WERI-Rb-1 (cell line): Measurements from ENCODE around the gene KHSRP.

Experiments
- DNase-seq: peaks from one replicate; pipeline ENCODE4 v3.0.0-alpha.2; 2020
- H3K27ac ChIP-seq: fragments of 250-450 bp; sonication (Bioruptor Pico); 2 replicates; pipeline ENCODE4 v1.5.1; 2020; ENCODE audit warnings: mild to moderate bottlenecking, moderate library complexity
- H3K27me3 ChIP-seq: fragments of 250-450 bp; sonication (Bioruptor Pico); 2 replicates; pipeline ENCODE4 v1.5.1; 2021; ENCODE audit warnings: mild to moderate bottlenecking, low read depth, moderate library complexity; ENCODE audit not compliant: insufficient read depth, severe bottlenecking
- H3K36me3 ChIP-seq: fragments of 250-450 bp; sonication (Bioruptor Pico); 2 replicates; pipeline ENCODE4 v1.5.1; 2020; ENCODE audit warnings: mild to moderate bottlenecking, moderate library complexity
- H3K4me3 ChIP-seq: 2 replicates; pipeline ENCODE4 v1.5.1; 2011; ENCODE audit warnings: low read depth, mild to moderate bottlenecking, control low read depth, low read length
- H3K9me3 ChIP-seq: fragments of 250-450 bp; sonication (Bioruptor Pico); 2 replicates; pipeline ENCODE4 v1.5.1; 2021; ENCODE audit warnings: mild to moderate bottlenecking, moderate library complexity; ENCODE audit not compliant: severe bottlenecking
- TF ChIP-seq, protein P1 (sequence below): IDR thresholded peaks from 2 replicates; pipeline ENCODE4 v1.5.1; 2011; ENCODE audit warnings: low read depth, mild to moderate bottlenecking, control low read depth, inconsistent platforms, low read length

Gene KHSRP

DNA sequence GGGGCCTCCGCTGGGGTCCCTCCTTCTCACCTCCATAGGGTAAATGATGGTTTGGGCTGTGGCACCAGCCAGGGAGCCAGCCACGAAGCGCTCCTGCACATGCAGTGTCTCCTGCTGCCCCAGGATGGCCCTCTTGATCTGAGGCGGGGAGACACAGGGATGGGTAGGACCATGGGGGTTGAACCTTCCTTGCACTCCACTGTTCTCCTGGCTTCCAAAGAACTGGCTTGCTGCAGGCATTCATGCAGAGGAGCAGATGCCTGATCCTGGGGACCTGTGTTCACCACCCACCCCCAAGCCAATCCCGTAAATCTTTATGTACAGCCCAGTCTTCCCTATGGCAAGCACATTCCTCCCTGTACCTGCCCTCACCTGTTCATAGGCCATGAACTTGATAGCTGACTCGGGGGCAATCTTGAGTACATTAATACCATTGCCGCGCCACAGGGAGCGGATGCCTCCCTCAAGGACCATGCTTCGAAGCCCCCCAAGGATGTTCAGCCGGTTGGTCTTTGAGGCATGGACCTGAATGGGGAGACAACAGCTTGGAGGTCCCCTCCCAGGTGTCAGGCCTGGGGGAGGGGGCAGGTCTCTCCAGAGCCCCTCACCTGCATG, 29.4 kb upstream of the KHSRP start:
- peaks cover 34% of the 10 kb centered on the region for H3K36me3 ChIP-seq
- DNase-seq, result no peak
- H3K9me3 ChIP-seq, result peaks cover 11% of the 10 kb centered on the region
- no peak overlapping the region for H3K27ac ChIP-seq
- no peaks in the 10 kb centered on the region for H3K27me3 ChIP-seq
- TF ChIP-seq, protein P1, sequence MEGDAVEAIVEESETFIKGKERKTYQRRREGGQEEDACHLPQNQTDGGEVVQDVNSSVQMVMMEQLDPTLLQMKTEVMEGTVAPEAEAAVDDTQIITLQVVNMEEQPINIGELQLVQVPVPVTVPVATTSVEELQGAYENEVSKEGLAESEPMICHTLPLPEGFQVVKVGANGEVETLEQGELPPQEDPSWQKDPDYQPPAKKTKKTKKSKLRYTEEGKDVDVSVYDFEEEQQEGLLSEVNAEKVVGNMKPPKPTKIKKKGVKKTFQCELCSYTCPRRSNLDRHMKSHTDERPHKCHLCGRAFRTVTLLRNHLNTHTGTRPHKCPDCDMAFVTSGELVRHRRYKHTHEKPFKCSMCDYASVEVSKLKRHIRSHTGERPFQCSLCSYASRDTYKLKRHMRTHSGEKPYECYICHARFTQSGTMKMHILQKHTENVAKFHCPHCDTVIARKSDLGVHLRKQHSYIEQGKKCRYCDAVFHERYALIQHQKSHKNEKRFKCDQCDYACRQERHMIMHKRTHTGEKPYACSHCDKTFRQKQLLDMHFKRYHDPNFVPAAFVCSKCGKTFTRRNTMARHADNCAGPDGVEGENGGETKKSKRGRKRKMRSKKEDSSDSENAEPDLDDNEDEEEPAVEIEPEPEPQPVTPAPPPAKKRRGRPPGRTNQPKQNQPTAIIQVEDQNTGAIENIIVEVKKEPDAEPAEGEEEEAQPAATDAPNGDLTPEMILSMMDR, result no peak
- no peak overlapping the region for H3K4me3 ChIP-seq

DNA sequence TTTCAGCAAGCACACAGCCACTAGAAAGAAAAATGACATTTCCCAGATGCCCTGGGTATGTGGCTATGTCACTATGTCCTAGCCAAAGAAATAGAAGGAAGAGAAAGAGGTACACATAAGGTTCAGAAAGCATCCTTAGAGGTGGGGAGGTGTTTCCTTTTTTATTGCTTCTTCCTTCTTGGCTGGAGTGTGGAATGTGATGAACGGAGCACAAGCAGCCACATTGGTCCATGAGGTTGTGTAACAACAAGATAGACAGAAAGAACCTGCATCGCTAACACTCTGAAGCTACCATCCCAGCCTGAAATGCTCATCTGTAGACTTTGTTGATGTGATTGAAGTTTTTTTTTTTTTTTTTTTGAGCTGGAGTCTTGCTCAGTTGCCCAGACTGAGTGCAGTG, 28.3 kb upstream of the KHSRP start:
- peaks cover 11% of the 10 kb centered on the region for H3K9me3 ChIP-seq
- no peak overlapping the region for H3K27ac ChIP-seq
- H3K4me3 ChIP-seq, result no peak overlapping the region
- H3K27me3 ChIP-seq, result no peaks in the 10 kb centered on the region
- TF ChIP-seq, protein P1, result no peak
- DNase-seq, result no peak
- H3K36me3 ChIP-seq, result peaks cover 34% of the 10 kb centered on the region

DNA sequence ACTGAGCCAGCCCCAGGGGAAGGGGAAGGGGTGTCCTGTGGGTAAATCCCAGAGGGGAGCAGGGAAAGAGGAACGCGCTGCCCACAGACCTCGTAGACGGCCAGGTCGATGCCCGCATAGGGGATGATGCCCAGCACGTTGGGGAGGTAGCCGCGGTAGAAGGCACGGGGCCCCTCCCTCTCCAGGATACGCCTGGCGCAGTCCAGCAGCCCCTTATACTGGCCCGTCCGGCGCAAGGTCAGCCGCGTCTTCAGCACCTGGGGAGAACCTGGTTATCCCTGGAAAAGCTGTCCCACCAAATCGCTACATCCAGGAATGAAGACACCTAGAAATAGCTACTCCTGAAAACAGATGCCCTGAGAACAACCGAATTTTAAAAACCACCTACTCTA, 27.6 kb upstream of the KHSRP start:
- H3K9me3 ChIP-seq, result peaks cover 11% of the 10 kb centered on the region
- TF ChIP-seq, protein P1, result no peak
- peaks cover 34% of the 10 kb centered on the region for H3K36me3 ChIP-seq
- H3K27me3 ChIP-seq, result no peaks in the 10 kb centered on the region
- no peak for DNase-seq
- H3K27ac ChIP-seq, result no peak overlapping the region
- no peak overlapping the region for H3K4me3 ChIP-seq

DNA sequence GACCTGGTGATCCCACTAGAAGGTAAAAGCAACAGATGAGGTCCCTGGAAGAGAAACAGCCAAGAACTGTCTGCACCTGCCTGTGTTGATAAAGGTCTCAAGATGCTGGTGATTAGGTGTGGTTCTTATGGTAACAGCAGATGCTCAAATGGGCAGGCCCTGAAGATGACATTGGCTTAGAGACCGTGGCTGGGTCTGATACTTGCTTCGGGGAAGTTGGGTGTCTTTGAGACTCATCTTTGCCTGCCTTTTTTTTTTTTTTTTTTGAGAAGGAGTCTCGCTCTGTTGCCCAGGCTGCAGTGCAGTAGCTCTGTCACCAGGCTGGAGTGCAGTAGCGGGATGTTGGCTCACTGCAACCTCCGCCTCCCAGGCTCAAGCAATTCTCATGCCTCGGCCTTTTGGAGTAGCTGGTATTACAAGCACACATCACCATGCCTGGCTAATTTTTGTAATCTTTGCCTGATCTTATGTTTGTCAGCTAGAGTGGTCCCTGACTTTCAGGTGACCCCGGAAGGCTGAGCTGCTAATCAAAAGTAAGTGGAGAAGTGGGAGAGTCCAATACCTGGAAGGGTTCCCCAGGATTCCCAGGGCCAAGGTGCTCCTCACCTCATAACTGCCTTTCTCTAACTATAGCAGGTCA, 27.1 kb upstream of the KHSRP start:
- TF ChIP-seq, protein P1, result no peak
- H3K4me3 ChIP-seq, result no peak overlapping the region
- H3K36me3 ChIP-seq, result peaks cover 34% of the 10 kb centered on the region
- H3K9me3 ChIP-seq, result peaks cover 11% of the 10 kb centered on the region
- H3K27me3 ChIP-seq, result no peaks in the 10 kb centered on the region
- H3K27ac ChIP-seq, result no peak overlapping the region
- no peak for DNase-seq

DNA sequence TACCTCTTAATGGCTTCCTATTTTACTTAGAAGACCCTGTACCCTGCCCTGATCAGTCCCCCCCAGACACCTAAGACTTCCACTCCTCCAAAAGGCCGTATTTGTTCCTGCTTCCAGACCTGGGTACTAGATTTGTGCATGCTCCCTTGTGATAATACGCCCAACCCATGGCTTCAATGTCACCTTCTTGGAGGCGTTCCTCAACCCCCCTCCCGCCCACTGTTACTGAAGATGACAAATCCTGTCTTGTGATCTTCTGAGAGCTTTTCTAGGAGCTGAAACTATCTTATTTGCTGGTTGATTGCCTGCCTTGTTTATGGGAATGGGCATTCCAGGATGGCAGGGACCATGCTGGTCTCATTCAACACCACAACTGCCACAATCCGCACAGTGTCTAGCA, 25.6 kb upstream of the KHSRP start:
- TF ChIP-seq, protein P1, result no peak
- Histone ChIP-seq H3K4me3 (no peak overlapping the region), H3K27me3 (no peaks in the 10 kb centered on the region), H3K27ac (no peak overlapping the region), H3K36me3 (peaks cover 29% of the 10 kb centered on the region), H3K9me3 (peaks cover 11% of the 10 kb centered on the region)
- DNase-seq, result no peak
